HEK293 (cell line): Measurements from ENCODE around the gene TIE1.

Experiments used
- CTCF ChIA-PET: fragments of 350-600 bp; formaldehyde crosslinking; extraction: SDS; loops from one replicate; lab custom pipeline; 2021; ENCODE audit warnings: antibody characterized with exemption; lab: Yijun Ruan, JAX
- POLR2A ChIA-PET: fragments of 300-600 bp; formaldehyde crosslinking; extraction: SDS; loops from one replicate; lab custom pipeline; 2020; ENCODE audit warnings: antibody characterized with exemption, inconsistent platforms; lab: Yijun Ruan, JAX
- H3K27ac ChIP-seq: fragments of 200-500 bp; sonication (Bioruptor generic); 2 replicates; pipeline ENCODE4 v1.5.1; 2014; ENCODE audit warnings: low read depth, low read length, control low read depth, inconsistent platforms; ENCODE audit errors: extremely low read depth
- H3K36me3 ChIP-seq, 2 experiments: fragments of 200-500 bp in 1 of 2; sonication (Bioruptor generic) in 1 of 2; 1 replicate in 1 of 2; 2 replicates in 1 of 2; pipeline ENCODE4 v1.5.1; 2014 to 2017; ENCODE audit warnings: inconsistent platforms in 2 of 2, low read length in 2 of 2; ENCODE audit not compliant: control insufficient read depth in 2 of 2, insufficient read depth in 1 of 2
- H3K4me1 ChIP-seq: fragments of 200-500 bp; sonication (Bioruptor generic); 2 replicates; pipeline ENCODE4 v1.5.1; 2014; ENCODE audit warnings: mild to moderate bottlenecking, low read length, inconsistent platforms; ENCODE audit not compliant: control insufficient read depth, insufficient read depth
- H3K4me3 ChIP-seq: 2 replicates; pipeline ENCODE4 v1.5.1; 2011; ENCODE audit warnings: low read depth, mild to moderate bottlenecking, control low read depth, low read length, moderate library complexity
- H3K9me3 ChIP-seq: fragments of 200-500 bp; sonication (Bioruptor generic); 2 replicates; pipeline ENCODE4 v1.5.1; 2014; ENCODE audit warnings: low read depth, low read length, inconsistent platforms; ENCODE audit not compliant: control insufficient read depth, insufficient read depth
- FEZF1 ChIP-seq: fragments of 450-650 bp; formaldehyde crosslinking; IDR thresholded peaks from 2 replicates; pipeline ENCODE4 v1.5.1; 2016; ENCODE audit warnings: missing biosample characterization, missing genetic modification characterization
- IKZF3 ChIP-seq: fragments of 450-650 bp; IDR thresholded peaks from 2 replicates; pipeline ENCODE4 v1.5.0; 2018; ENCODE audit warnings: missing biosample characterization, mild to moderate bottlenecking, missing genetic modification characterization, moderate library complexity
- KLF7 ChIP-seq: fragments of 450-650 bp; formaldehyde crosslinking; IDR thresholded peaks from 2 replicates; pipeline ENCODE4 v1.5.1; 2016; ENCODE audit warnings: missing biosample characterization, missing genetic modification characterization, borderline replicate concordance
- MEIS1 ChIP-seq: sonication (generic); formaldehyde crosslinking; IDR thresholded peaks from 2 replicates; pipeline ENCODE4 v1.8.1; 2022; ENCODE audit warnings: missing genetic modification reagents, mild to moderate bottlenecking, borderline replicate concordance
- SP3 ChIP-seq: fragments of 450-650 bp; formaldehyde crosslinking; IDR thresholded peaks from 2 replicates; pipeline ENCODE4 v1.5.1; 2016; ENCODE audit warnings: missing biosample characterization, missing genetic modification characterization
- ZFP37 ChIP-seq: fragments of 450-650 bp; formaldehyde crosslinking; IDR thresholded peaks from 2 replicates; pipeline ENCODE4 v1.5.1; 2016; ENCODE audit warnings: missing biosample characterization, missing genetic modification characterization
- ZIC2 ChIP-seq: fragments of 450-650 bp; formaldehyde crosslinking; IDR thresholded peaks from 2 replicates; pipeline ENCODE4 v1.5.1; 2016; ENCODE audit warnings: missing biosample characterization, missing genetic modification characterization
- ZNF138 ChIP-seq: fragments of 450-650 bp; formaldehyde crosslinking; IDR thresholded peaks from 2 replicates; pipeline ENCODE4 v1.5.1; 2016; ENCODE audit warnings: missing biosample characterization, missing genetic modification characterization, borderline replicate concordance
- ZNF169 ChIP-seq: fragments of 450-650 bp; formaldehyde crosslinking; IDR thresholded peaks from 2 replicates; pipeline ENCODE4 v1.5.1; 2016; ENCODE audit warnings: missing biosample characterization, missing genetic modification characterization
- ZNF174 ChIP-seq: fragments of 450-650 bp; formaldehyde crosslinking; IDR thresholded peaks from 2 replicates; pipeline ENCODE4 v1.5.0; 2017; ENCODE audit warnings: missing biosample characterization, mild to moderate bottlenecking, missing genetic modification characterization
- ZNF184 ChIP-seq: fragments of 450-650 bp; IDR thresholded peaks from 2 replicates; pipeline ENCODE4 v1.5.1; 2018; ENCODE audit warnings: missing biosample characterization, mild to moderate bottlenecking, missing genetic modification characterization
- ZNF37A ChIP-seq: fragments of 450-650 bp; IDR thresholded peaks from 2 replicates; pipeline ENCODE4 v1.5.1; 2018; ENCODE audit warnings: missing biosample characterization, missing genetic modification characterization
- ZNF391 ChIP-seq: fragments of 450-650 bp; formaldehyde crosslinking; IDR thresholded peaks from 2 replicates; pipeline ENCODE4 v1.5.1; 2016; ENCODE audit warnings: low read depth, missing biosample characterization, missing genetic modification characterization, borderline replicate concordance
- ZNF394 ChIP-seq: fragments of 450-650 bp; formaldehyde crosslinking; IDR thresholded peaks from 2 replicates; pipeline ENCODE4 v1.5.1; 2016; ENCODE audit warnings: missing biosample characterization, missing genetic modification characterization, mild to moderate bottlenecking, moderate library complexity, borderline replicate concordance
- ZNF416 ChIP-seq: fragments of 450-650 bp; formaldehyde crosslinking; IDR thresholded peaks from 2 replicates; pipeline ENCODE4 v1.5.1; 2016; ENCODE audit warnings: missing biosample characterization, missing genetic modification characterization
- ZNF426 ChIP-seq: fragments of 450-650 bp; formaldehyde crosslinking; IDR thresholded peaks from 2 replicates; pipeline ENCODE4 v1.5.1; 2017; ENCODE audit warnings: missing biosample characterization, missing genetic modification characterization, mild to moderate bottlenecking, inconsistent platforms, moderate library complexity
- ZNF449 ChIP-seq: fragments of 450-650 bp; formaldehyde crosslinking; IDR thresholded peaks from 2 replicates; pipeline ENCODE4 v1.5.1; 2017; ENCODE audit warnings: missing biosample characterization, mild to moderate bottlenecking, missing genetic modification characterization, moderate library complexity
- ZNF561 ChIP-seq: fragments of 450-650 bp; IDR thresholded peaks from 2 replicates; pipeline ENCODE4 v1.5.1; 2018; ENCODE audit warnings: missing biosample characterization, missing genetic modification characterization, borderline replicate concordance
- ZNF571 ChIP-seq: fragments of 450-650 bp; formaldehyde crosslinking; IDR thresholded peaks from 2 replicates; pipeline ENCODE4 v1.5.0; 2017; ENCODE audit warnings: missing biosample characterization, missing genetic modification characterization
- ZNF600 ChIP-seq: fragments of 450-650 bp; formaldehyde crosslinking; IDR thresholded peaks from 2 replicates; pipeline ENCODE4 v1.5.1; 2016; ENCODE audit warnings: missing biosample characterization, missing genetic modification characterization
- ZNF626 ChIP-seq: fragments of 450-650 bp; sonication (Bioruptor Pico); formaldehyde crosslinking; IDR thresholded peaks from 2 replicates; pipeline ENCODE4 v1.5.1; 2018; ENCODE audit warnings: missing biosample characterization, missing genetic modification characterization, inconsistent platforms
- ZNF639 ChIP-seq: fragments of 450-650 bp; formaldehyde crosslinking; IDR thresholded peaks from 2 replicates; pipeline ENCODE4 v1.5.1; 2016; ENCODE audit warnings: missing biosample characterization, missing genetic modification characterization
- ZNF664 ChIP-seq: fragments of 450-650 bp; formaldehyde crosslinking; IDR thresholded peaks from 2 replicates; pipeline ENCODE4 v1.5.1; 2016; ENCODE audit warnings: missing biosample characterization, missing genetic modification characterization
- TF ChIP-seq, protein P1 (sequence below): fragments of 450-650 bp; formaldehyde crosslinking; IDR thresholded peaks from 2 replicates; pipeline ENCODE4 v1.5.1; 2016; ENCODE audit warnings: missing biosample characterization, missing genetic modification characterization, borderline replicate concordance
- TF ChIP-seq, protein P2 (sequence below): fragments of 450-650 bp; formaldehyde crosslinking; IDR thresholded peaks from 2 replicates; pipeline ENCODE4 v1.5.1; 2017; ENCODE audit warnings: missing biosample characterization, missing genetic modification characterization

The TIE1 gene

GRCh38 chr1:43298055-43298454, 2.7 kb upstream of the TIE1 start:
- TF ChIP-seq ZNF416 (tag by site-specific recombination) (no peak), ZNF664 (tag by site-specific recombination) (no peak), ZNF449 (tag by site-specific recombination) (no peak), KLF7 (tag by site-specific recombination) (no peak), MEIS1 (CRISPR knock-in tag) (no peak), ZNF174 (no peak), ZNF426 (no peak), ZNF639 (tag by site-specific recombination) (no peak), ZNF626 (tag by site-specific recombination) (no peak), ZNF571 (no peak), IKZF3 (tag by site-specific recombination) (no peak), ZNF184 (tag by site-specific recombination) (no peak), ZNF561 (no peak), ZIC2 (tag by site-specific recombination) (no peak), ZFP37 (tag by site-specific recombination) (no peak), FEZF1 (no peak), ZNF169 (tag by site-specific recombination) (no peak), SP3 (tag by site-specific recombination) (no peak)
- TF ChIP-seq, protein P1, sequence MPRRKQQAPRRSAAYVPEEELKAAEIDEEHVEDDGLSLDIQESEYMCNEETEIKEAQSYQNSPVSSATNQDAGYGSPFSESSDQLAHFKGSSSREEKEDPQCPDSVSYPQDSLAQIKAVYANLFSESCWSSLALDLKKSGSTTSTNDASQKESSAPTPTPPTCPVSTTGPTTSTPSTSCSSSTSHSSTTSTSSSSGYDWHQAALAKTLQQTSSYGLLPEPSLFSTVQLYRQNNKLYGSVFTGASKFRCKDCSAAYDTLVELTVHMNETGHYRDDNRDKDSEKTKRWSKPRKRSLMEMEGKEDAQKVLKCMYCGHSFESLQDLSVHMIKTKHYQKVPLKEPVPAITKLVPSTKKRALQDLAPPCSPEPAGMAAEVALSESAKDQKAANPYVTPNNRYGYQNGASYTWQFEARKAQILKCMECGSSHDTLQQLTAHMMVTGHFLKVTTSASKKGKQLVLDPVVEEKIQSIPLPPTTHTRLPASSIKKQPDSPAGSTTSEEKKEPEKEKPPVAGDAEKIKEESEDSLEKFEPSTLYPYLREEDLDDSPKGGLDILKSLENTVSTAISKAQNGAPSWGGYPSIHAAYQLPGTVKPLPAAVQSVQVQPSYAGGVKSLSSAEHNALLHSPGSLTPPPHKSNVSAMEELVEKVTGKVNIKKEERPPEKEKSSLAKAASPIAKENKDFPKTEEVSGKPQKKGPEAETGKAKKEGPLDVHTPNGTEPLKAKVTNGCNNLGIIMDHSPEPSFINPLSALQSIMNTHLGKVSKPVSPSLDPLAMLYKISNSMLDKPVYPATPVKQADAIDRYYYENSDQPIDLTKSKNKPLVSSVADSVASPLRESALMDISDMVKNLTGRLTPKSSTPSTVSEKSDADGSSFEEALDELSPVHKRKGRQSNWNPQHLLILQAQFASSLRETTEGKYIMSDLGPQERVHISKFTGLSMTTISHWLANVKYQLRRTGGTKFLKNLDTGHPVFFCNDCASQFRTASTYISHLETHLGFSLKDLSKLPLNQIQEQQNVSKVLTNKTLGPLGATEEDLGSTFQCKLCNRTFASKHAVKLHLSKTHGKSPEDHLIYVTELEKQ (tag by site-specific recombination): no peak
- POLR2A ChIA-PET: no interaction called here
- Histone ChIP-seq H3K36me3 (no peaks in the 10 kb centered on the region), H3K9me3 (no peaks in the 10 kb centered on the region), H3K27ac (no peak overlapping the region), H3K4me1 (peaks cover 4% of the 10 kb centered on the region), H3K4me3 (no peak overlapping the region)
- CTCF ChIA-PET: no interaction called here

DNA sequence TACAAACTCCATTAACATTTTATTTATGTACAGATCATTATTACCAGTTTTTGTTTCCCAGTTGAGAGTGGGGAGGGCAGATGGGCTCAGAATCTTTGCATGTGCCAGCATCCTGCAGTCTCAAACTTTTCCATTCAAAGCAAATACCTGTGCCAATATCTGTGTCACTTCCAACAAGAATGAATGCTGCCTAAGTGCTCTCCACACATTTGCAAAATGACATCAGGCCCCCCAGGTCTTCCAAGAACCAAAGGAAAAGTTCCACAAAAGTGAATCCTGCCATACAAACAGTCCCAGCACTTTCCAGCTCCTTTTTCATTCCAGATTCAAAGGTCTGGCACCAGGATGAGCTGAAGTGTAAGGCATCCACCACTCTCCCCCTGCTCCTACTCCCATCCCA, 1.7 kb upstream of the TIE1 start:
- no peaks in the 10 kb centered on the region for H3K9me3 ChIP-seq
- no peaks in the 10 kb centered on the region for H3K36me3 ChIP-seq
- H3K4me1 ChIP-seq: peaks cover 4% of the 10 kb centered on the region
- ChIA-PET CTCF (no interaction called here), POLR2A (no interaction called here)
- no peak overlapping the region for H3K27ac ChIP-seq
- TF ChIP-seq ZNF600 (tag by site-specific recombination) (no peak), ZNF37A (tag by site-specific recombination) (no peak), ZNF394 (tag by site-specific recombination) (no peak), ZNF391 (tag by site-specific recombination) (no peak), ZNF639 (tag by site-specific recombination) (no peak), ZNF138 (tag by site-specific recombination) (no peak), ZNF626 (tag by site-specific recombination) (no peak)
- TF ChIP-seq, protein P2, sequence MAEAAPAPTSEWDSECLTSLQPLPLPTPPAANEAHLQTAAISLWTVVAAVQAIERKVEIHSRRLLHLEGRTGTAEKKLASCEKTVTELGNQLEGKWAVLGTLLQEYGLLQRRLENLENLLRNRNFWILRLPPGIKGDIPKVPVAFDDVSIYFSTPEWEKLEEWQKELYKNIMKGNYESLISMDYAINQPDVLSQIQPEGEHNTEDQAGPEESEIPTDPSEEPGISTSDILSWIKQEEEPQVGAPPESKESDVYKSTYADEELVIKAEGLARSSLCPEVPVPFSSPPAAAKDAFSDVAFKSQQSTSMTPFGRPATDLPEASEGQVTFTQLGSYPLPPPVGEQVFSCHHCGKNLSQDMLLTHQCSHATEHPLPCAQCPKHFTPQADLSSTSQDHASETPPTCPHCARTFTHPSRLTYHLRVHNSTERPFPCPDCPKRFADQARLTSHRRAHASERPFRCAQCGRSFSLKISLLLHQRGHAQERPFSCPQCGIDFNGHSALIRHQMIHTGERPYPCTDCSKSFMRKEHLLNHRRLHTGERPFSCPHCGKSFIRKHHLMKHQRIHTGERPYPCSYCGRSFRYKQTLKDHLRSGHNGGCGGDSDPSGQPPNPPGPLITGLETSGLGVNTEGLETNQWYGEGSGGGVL (tag by site-specific recombination): no peak
- no peak overlapping the region for H3K4me3 ChIP-seq
